Measurements from ENCODE around the gene CIBAR2.

- TF ChIP-seq, protein P1, sequence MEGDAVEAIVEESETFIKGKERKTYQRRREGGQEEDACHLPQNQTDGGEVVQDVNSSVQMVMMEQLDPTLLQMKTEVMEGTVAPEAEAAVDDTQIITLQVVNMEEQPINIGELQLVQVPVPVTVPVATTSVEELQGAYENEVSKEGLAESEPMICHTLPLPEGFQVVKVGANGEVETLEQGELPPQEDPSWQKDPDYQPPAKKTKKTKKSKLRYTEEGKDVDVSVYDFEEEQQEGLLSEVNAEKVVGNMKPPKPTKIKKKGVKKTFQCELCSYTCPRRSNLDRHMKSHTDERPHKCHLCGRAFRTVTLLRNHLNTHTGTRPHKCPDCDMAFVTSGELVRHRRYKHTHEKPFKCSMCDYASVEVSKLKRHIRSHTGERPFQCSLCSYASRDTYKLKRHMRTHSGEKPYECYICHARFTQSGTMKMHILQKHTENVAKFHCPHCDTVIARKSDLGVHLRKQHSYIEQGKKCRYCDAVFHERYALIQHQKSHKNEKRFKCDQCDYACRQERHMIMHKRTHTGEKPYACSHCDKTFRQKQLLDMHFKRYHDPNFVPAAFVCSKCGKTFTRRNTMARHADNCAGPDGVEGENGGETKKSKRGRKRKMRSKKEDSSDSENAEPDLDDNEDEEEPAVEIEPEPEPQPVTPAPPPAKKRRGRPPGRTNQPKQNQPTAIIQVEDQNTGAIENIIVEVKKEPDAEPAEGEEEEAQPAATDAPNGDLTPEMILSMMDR (tag by site-specific recombination; IDR thresholded peaks at IDR 0.05): no peak
- TF ChIP-seq YY1 (tag by site-specific recombination; IDR thresholded peaks at IDR 0.05) (no peak), ZBTB21 (tag by site-specific recombination; IDR thresholded peaks at IDR 0.05) (no peak), ZSCAN30 (tag by site-specific recombination; IDR thresholded peaks at IDR 0.05) (no peak), ZNF768 (tag by site-specific recombination; IDR thresholded peaks at IDR 0.05) (no peak), HOXC10 (CRISPR knock-in tag; IDR thresholded peaks at IDR 0.05) (no peak), ZNF157 (tag by site-specific recombination; IDR thresholded peaks at IDR 0.05) (no peak), ZNF585B (tag by site-specific recombination; IDR thresholded peaks at IDR 0.05) (no peak)
- TF ChIP-seq, protein P2, sequence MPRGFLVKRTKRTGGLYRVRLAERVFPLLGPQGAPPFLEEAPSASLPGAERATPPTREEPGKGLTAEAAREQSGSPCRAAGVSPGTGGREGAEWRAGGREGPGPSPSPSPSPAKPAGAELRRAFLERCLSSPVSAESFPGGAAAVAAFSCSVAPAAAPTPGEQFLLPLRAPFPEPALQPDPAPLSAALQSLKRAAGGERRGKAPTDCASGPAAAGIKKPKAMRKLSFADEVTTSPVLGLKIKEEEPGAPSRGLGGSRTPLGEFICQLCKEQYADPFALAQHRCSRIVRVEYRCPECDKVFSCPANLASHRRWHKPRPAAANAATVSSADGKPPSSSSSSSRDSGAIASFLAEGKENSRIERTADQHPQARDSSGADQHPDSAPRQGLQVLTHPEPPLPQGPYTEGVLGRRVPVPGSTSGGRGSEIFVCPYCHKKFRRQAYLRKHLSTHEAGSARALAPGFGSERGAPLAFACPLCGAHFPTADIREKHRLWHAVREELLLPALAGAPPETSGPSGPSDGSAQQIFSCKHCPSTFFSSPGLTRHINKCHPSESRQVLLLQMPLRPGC (tag by site-specific recombination; IDR thresholded peaks at IDR 0.05): no peak
Measured at GRCh38 chr16:85069171-85069570, 43.1 kb downstream of the CIBAR2 start.
